ENCODE results near the gene CSPG5. TPM values are rescaled to one million over a fixed set of nuclear protein-coding genes. Genes with fewer than 3 reads are reported as not detected.
A peak's percentile ranks its signal among the peaks of the same experiment; 100 is the strongest.

Gene CSPG5
- total and polyA plus RNA-seq, 4 donors, result 0.33 to 7.0 (median 0.65) TPM

DNA sequence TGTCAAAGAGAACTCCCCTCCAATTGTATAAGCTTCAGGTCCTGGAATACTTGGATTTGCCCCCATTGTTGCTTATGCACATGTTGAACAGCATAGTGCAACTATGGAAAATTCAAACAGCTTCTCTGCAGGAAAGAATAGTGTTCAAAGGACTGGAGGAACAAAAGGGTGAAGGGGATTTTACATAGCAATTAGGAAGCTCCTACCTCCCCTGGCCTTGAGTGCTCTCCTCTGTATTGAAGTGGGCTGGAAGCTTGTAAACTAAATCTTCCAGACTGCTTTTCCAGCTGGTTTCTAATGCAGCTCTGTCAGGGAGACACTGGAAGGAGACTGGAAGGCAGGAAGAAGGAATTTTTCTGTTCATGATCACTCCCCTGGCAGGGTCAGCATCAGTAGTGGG lies 57.9 kb downstream of the CSPG5 start:
- no peaks in the 10 kb centered on the region for H3K36me3 ChIP-seq (ENCODE audit: control insufficient read depth in 1 of 2, insufficient read depth in 2 of 2, low read length in 1 of 2)
- intact Hi-C loops (cut with DNase I), result loop anchor here (5.0 to 10.0 kb wide), 2 partner anchors 144 to 267 kb away; no protein-coding TSS in a partner anchor
- no peak overlapping the region for H3K27ac ChIP-seq (ENCODE audit: low read depth in 1 of 2, low read length in 2 of 2)
- no peaks in the 10 kb centered on the region for H3K9me3 ChIP-seq (ENCODE audit: control insufficient read depth, low read length)
- H3K27me3 ChIP-seq (ENCODE audit: control insufficient read depth in 1 of 2, insufficient read depth in 2 of 2, low read length in 1 of 2), result no peaks in the 10 kb centered on the region
- H3K4me1 ChIP-seq (ENCODE audit: control insufficient read depth in 1 of 2, insufficient read depth in 2 of 2, low read length in 2 of 2), result no peaks in the 10 kb centered on the region
- H3K4me3 ChIP-seq (ENCODE audit: low read length in 2 of 2), result no peak overlapping the region
- DNase-seq, result no peak
- no peak for ATAC-seq (ENCODE audit: low FRiP score)

DNA sequence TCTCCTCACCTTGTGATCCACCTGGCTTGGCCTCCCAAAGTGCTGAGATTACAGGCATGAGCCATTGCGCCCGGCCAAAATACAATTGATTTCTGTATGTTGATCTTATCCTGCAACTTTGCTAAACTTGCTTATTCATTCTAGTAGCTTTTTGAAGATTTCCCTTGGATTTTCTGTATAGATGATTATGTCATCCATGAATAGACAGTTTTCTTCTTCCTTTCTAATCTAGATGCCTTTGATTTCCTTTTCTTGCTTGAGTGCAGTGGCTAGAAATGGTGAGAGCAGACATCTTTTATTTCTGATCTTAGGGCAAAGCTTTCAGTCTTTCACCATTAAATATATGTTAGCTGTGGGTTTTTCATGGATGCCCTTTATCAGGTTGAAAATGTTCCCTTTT lies 60.7 kb downstream of the CSPG5 start:
- no peaks in the 10 kb centered on the region for H3K36me3 ChIP-seq (ENCODE audit: control insufficient read depth in 1 of 2, insufficient read depth in 2 of 2, low read length in 1 of 2)
- H3K27me3 ChIP-seq (ENCODE audit: control insufficient read depth in 1 of 2, insufficient read depth in 2 of 2, low read length in 1 of 2), result no peaks in the 10 kb centered on the region
- intact Hi-C loops (cut with DNase I), result no loop called here
- ATAC-seq (ENCODE audit: low FRiP score) (no peak), DNase-seq (no peak)
- no peaks in the 10 kb centered on the region for H3K4me1 ChIP-seq (ENCODE audit: control insufficient read depth in 1 of 2, insufficient read depth in 2 of 2, low read length in 2 of 2)
- WGBS, 2 donors, result 90 to 95% methylated on average over 2 of the region's 2 CpGs
- no peaks in the 10 kb centered on the region for H3K9me3 ChIP-seq (ENCODE audit: control insufficient read depth, low read length)
- H3K4me3 ChIP-seq (ENCODE audit: low read length in 2 of 2), result no peak overlapping the region
- no peak overlapping the region for H3K27ac ChIP-seq (ENCODE audit: low read depth in 1 of 2, low read length in 2 of 2)

DNA sequence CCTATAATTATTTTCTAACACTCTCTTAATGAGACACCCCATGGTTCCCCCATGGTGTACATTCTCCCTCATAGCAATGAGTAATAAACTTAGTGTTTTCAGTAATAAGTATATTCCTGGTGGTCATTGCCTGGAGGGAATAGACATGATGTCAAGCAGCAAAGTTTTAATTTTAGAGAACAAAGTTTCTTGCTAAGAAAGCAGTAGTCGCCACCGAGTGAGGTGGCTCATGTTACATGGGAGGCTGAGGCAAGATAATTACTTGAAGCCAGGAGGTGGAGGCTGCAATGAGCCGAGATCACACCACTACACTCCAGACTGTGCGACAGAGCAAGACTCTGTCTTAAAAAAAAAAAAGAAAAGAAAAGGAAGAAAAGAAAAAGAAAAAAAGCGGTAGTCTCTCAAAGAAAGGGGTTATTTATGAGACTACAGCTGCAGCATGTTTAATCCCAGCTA lies 62.8 kb downstream of the CSPG5 start:
- Histone ChIP-seq H3K27me3 (ENCODE audit: control insufficient read depth in 1 of 2, insufficient read depth in 2 of 2, low read length in 1 of 2) (no peaks in the 10 kb centered on the region), H3K4me3 (ENCODE audit: low read length in 2 of 2) (no peak overlapping the region), H3K4me1 (ENCODE audit: control insufficient read depth in 1 of 2, insufficient read depth in 2 of 2, low read length in 2 of 2) (no peaks in the 10 kb centered on the region), H3K36me3 (ENCODE audit: control insufficient read depth in 1 of 2, insufficient read depth in 2 of 2, low read length in 1 of 2) (no peaks in the 10 kb centered on the region), H3K27ac (ENCODE audit: low read depth in 1 of 2, low read length in 2 of 2) (no peak overlapping the region), H3K9me3 (ENCODE audit: control insufficient read depth, low read length) (no peaks in the 10 kb centered on the region)
- WGBS, 2 donors, result 43 to 52% methylated on average over 5 of the region's 5 CpGs
- ATAC-seq (ENCODE audit: low FRiP score) (no peak), DNase-seq (no peak)
- intact Hi-C loops (cut with DNase I), result no loop called here

DNA sequence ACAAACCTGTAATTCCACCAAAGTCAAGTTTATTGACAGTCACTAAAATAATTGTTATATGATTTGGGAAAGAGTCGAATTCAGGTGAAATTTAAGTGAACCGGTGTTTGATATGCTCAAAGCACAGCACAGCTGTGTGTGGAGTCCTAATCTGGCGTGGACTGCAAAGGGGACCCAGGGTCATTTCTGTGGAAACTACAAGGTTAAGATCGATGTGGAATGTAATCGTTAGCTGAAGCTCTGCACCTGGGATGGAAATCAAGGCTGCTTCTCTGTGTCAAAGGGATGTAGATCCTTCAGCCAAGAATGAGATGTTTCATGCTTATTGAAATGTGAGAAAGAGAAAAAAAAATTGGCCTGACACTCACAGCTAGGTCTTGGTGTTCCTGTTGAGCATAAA lies 63.6 kb downstream of the CSPG5 start:
- Histone ChIP-seq H3K27me3 (ENCODE audit: control insufficient read depth in 1 of 2, insufficient read depth in 2 of 2, low read length in 1 of 2) (no peaks in the 10 kb centered on the region), H3K4me3 (ENCODE audit: low read length in 2 of 2) (no peak overlapping the region), H3K27ac (ENCODE audit: low read depth in 1 of 2, low read length in 2 of 2) (no peak overlapping the region), H3K9me3 (ENCODE audit: control insufficient read depth, low read length) (no peaks in the 10 kb centered on the region), H3K36me3 (ENCODE audit: control insufficient read depth in 1 of 2, insufficient read depth in 2 of 2, low read length in 1 of 2) (no peaks in the 10 kb centered on the region), H3K4me1 (ENCODE audit: control insufficient read depth in 1 of 2, insufficient read depth in 2 of 2, low read length in 2 of 2) (no peaks in the 10 kb centered on the region)
- WGBS, 2 donors, result 83 to 85% methylated on average over 5 of the region's 5 CpGs
- ATAC-seq (ENCODE audit: low FRiP score) (no peak), DNase-seq (no peak)
- intact Hi-C loops (cut with DNase I), result no loop called here

DNA sequence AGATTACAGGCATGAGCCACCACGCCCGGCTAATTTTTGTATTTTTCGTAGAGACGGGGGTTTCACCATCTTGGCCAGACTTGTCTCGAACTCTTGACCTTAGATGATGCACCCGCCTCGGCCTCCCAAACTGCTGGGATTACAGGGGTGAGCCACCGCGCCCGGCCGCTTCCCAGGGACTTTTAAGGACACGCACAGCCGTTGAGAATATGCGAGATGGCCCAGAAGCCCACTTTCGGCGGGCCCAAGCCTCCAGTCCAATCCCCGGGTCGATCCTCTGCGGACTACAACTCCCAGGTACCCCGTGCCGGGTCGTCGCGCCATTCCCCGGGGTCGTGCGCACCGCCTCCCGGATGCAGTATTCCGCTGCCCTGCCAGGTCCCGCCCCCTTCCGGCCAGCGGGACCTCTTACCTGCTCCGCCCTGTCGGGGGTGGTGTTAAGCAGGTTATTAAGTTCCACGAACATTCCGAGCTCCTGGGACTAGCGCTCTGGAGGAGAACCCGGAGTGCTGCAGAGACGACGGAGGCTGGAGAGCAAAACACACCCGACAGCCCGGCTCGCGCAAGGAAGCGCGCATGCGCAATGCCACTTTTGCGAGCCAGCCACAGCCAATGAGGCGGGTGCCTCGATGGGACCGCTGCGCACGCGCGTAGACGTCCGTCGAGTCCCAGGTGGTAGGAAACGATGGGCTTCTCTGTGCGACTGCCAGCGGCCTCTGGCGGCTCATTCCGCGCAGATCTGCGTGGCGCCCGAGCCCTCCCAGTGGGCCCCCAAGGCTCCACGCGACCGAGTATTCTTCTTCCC lies 65.3 kb downstream of the CSPG5 start, which contains the start of gene ELP6:
Gene ELP6 (minus strand): TSS at position 588 of the 805 bp plus-strand sequence. CDS start 122 bp downstream, at position 466.
- peaks cover 0 to 2% of the 10 kb centered on the region in 2 donors for H3K36me3 ChIP-seq (ENCODE audit: control insufficient read depth in 1 of 2, insufficient read depth in 2 of 2, low read length in 1 of 2)
- H3K4me1 ChIP-seq (ENCODE audit: control insufficient read depth in 1 of 2, insufficient read depth in 2 of 2, low read length in 2 of 2), result no peaks in the 10 kb centered on the region
- intact Hi-C loops (cut with DNase I), result no loop called here
- ATAC-seq (ENCODE audit: low FRiP score), result peak; percentile 100
- H3K9me3 ChIP-seq (ENCODE audit: control insufficient read depth, low read length), result no peaks in the 10 kb centered on the region
- peak within 1 kb of the TSS in 1 of 2 donors; percentile 82 for H3K27ac ChIP-seq (ENCODE audit: low read depth in 1 of 2, low read length in 2 of 2)
- DNase-seq, result peak; percentile 98
- 0% methylated on average over 70 to 71 of the region's 71 CpGs for WGBS, 2 donors
- peak within 1 kb of the TSS; percentile 47 to 83 for H3K4me3 ChIP-seq (ENCODE audit: low read length in 2 of 2)
- no peaks in the 10 kb centered on the region for H3K27me3 ChIP-seq (ENCODE audit: control insufficient read depth in 1 of 2, insufficient read depth in 2 of 2, low read length in 1 of 2)

DNA sequence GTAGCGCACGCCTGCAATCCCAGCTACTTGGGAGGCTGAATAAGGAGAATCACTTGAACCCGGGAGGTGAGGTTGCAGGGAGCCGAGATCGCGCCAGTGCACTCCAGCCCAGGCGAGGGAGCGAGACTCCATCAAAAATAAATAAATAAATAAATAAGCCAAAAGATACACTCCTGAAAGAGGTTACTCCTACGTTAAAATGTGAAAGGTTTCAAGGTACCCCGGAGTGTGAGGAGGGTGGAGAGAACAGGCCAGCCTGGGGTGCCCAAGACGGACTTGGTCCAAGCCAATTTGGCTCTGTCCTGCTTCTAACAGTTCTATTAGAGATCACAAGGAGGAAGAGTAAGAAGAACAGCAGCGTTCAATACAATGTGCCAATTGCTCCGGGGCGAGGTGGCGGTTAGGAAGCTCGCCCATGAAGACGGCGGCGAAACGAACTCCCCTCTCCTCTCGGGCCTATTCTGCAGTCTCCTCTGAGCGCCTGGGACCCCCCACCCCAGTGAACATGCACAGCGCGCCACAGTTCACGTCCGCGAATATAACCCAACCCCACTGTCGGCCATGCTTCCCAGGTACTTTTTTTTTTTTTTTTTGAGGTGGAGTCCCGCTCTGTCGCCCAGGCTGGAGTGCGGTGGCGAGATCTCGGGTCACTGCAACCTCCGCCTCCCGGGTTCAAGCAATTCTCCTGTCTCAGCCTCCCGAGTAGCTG lies 66.1 kb downstream of the CSPG5 start:
- H3K4me3 ChIP-seq (ENCODE audit: low read length in 2 of 2), result peak overlapping the region; percentile 47 to 83
- peaks cover 0 to 2% of the 10 kb centered on the region in 2 donors for H3K36me3 ChIP-seq (ENCODE audit: control insufficient read depth in 1 of 2, insufficient read depth in 2 of 2, low read length in 1 of 2)
- no peaks in the 10 kb centered on the region for H3K9me3 ChIP-seq (ENCODE audit: control insufficient read depth, low read length)
- 17 to 18% methylated on average over 36 of the region's 36 CpGs for WGBS, 2 donors
- H3K27me3 ChIP-seq (ENCODE audit: control insufficient read depth in 1 of 2, insufficient read depth in 2 of 2, low read length in 1 of 2), result no peaks in the 10 kb centered on the region
- DNase-seq (peak; percentile 51 to 78), ATAC-seq (ENCODE audit: low FRiP score) (peak; percentile 12)
- H3K27ac ChIP-seq (ENCODE audit: low read depth in 1 of 2, low read length in 2 of 2), result no peak overlapping the region
- H3K4me1 ChIP-seq (ENCODE audit: control insufficient read depth in 1 of 2, insufficient read depth in 2 of 2, low read length in 2 of 2), result no peaks in the 10 kb centered on the region
- intact Hi-C loops (cut with DNase I), result no loop called here

Other genes starting within 250 kb of the CSPG5 start
- 10 to 100 TPM; 38.9 to 44.0 TPM for gene PTPN23, start 197.8 kb downstream of the CSPG5 start, total RNA-seq
- 10 to 100 TPM in 1 of 2 donors, 1 to 10 TPM in 1; 7.1 to 17.7 TPM for gene PTPN23, start 197.8 kb downstream of the CSPG5 start, polyA plus RNA-seq
- 10 to 100 TPM; 57.4 to 66.1 TPM for gene SCAP, start 102.9 kb downstream of the CSPG5 start, total RNA-seq
- gene SCAP, start 102.9 kb downstream of the CSPG5 start, polyA plus RNA-seq, result 10 to 100 TPM; 13.9 to 53.0 TPM
- 10 to 100 TPM; 19.7 to 21.9 TPM for gene ELP6, start 65.2 kb downstream of the CSPG5 start, total RNA-seq
- 10 to 100 TPM; 27.1 to 29.3 TPM for gene ELP6, start 65.2 kb downstream of the CSPG5 start, polyA plus RNA-seq
- gene SMARCC1, start 203.0 kb upstream of the CSPG5 start, total RNA-seq, result 10 to 100 TPM; 65.3 to 66.8 TPM
- 10 to 100 TPM; 12.5 to 16.4 TPM for gene SMARCC1, start 203.0 kb upstream of the CSPG5 start, polyA plus RNA-seq
- 10 to 100 TPM; 47.6 to 53.6 TPM for gene DHX30, start 224.3 kb upstream of the CSPG5 start, total RNA-seq
- 10 to 100 TPM; 12.8 to 54.2 TPM for gene DHX30, start 224.3 kb upstream of the CSPG5 start, polyA plus RNA-seq